Gastrocnemius medialis (tissue), 4 donors: ENCODE data around the gene VPREB3.

ENCODE experiments used
- CTCF ChIP-seq, 5 experiments: fragments of 450-650 bp in 3 of 5; fragments of 200-600 bp in 2 of 5; sonication (generic) in 2 of 5; IDR thresholded peaks in 4 of 5; conservative IDR thresholded peaks in 1 of 5; 1 replicate in 4 of 5; 2 replicates in 1 of 5; pipeline ENCODE4 v1.5.1; 2016 to 2019; ENCODE audit warnings: antibody characterized with exemption in 5 of 5, mild to moderate bottlenecking in 3 of 5, moderate library complexity in 3 of 5
- POLR2A ChIP-seq, 2 donors: fragments of 450-650 bp; IDR thresholded peaks; one replicate each; pipeline ENCODE4 v1.6.1; 2017; ENCODE audit warnings: antibody characterized with exemption in 2 of 2, mild to moderate bottlenecking in 2 of 2, moderate library complexity in 2 of 2

GRCh38 chr22:23712256-23712655, 42.0 kb downstream of the VPREB3 start:
- TF ChIP-seq CTCF (IDR thresholded peaks at IDR 0.05 in 4 of 5, conservative IDR thresholded peaks at IDR 0.05 in 1 of 5) = no peak
- TF ChIP-seq POLR2A (IDR thresholded peaks at IDR 0.05) = no peak
